ENCODE data around the gene MID1IP1. TPM values are rescaled to one million over a fixed set of nuclear protein-coding genes. Genes with fewer than 3 reads are reported as not detected.

MID1IP1 gene
- total and polyA plus RNA-seq, 4 donors: 6.8 to 92.0 (median 37.0) TPM

DNA sequence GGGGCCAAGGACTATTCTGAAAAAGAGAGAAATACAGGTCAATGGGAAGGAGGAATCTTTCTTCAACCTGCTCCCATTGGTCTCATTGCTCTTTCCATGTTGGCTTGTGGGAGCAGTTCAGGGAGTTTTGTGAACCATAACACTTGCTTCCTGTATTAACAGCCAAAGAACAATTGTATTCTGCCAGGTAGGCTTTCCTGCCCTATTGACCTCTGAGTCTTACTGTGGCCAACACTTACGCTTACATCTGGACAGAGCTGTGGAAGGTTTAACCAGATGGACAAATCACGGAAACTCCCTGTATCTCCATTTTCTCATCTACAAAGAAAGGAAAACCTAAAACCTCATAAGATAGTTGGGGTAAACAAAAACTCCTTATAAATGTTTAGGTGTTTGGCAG is 30.7 kb downstream of the MID1IP1 start:
- WGBS: 50% methylated on average over 2 of the region's 2 CpGs
- TF ChIP-seq SP1 (IDR thresholded peaks at IDR 0.05): no peak
- TF ChIP-seq HNF4A (conservative IDR thresholded peaks at IDR 0.05): no peak
- TF ChIP-seq, protein P1, sequence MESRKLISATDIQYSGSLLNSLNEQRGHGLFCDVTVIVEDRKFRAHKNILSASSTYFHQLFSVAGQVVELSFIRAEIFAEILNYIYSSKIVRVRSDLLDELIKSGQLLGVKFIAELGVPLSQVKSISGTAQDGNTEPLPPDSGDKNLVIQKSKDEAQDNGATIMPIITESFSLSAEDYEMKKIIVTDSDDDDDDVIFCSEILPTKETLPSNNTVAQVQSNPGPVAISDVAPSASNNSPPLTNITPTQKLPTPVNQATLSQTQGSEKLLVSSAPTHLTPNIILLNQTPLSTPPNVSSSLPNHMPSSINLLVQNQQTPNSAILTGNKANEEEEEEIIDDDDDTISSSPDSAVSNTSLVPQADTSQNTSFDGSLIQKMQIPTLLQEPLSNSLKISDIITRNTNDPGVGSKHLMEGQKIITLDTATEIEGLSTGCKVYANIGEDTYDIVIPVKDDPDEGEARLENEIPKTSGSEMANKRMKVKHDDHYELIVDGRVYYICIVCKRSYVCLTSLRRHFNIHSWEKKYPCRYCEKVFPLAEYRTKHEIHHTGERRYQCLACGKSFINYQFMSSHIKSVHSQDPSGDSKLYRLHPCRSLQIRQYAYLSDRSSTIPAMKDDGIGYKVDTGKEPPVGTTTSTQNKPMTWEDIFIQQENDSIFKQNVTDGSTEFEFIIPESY (IDR thresholded peaks at IDR 0.05): no peak
- no peak for TF ChIP-seq TAF1 (conservative IDR thresholded peaks at IDR 0.05)
- TF ChIP-seq, protein P2, sequence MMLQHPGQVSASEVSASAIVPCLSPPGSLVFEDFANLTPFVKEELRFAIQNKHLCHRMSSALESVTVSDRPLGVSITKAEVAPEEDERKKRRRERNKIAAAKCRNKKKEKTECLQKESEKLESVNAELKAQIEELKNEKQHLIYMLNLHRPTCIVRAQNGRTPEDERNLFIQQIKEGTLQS (IDR thresholded peaks at IDR 0.05): no peak
- TF ChIP-seq EGR1 (IDR thresholded peaks at IDR 0.05; ENCODE audit: low read depth in 2 of 2): no peak
- TF ChIP-seq FOXA1 (IDR thresholded peaks at IDR 0.05): no peak
- TF ChIP-seq, protein P3, sequence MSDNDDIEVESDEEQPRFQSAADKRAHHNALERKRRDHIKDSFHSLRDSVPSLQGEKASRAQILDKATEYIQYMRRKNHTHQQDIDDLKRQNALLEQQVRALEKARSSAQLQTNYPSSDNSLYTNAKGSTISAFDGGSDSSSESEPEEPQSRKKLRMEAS (IDR thresholded peaks at IDR 0.05): no peak
- no peak for TF ChIP-seq NR2F2 (IDR thresholded peaks at IDR 0.05)
- TF ChIP-seq, protein P4, sequence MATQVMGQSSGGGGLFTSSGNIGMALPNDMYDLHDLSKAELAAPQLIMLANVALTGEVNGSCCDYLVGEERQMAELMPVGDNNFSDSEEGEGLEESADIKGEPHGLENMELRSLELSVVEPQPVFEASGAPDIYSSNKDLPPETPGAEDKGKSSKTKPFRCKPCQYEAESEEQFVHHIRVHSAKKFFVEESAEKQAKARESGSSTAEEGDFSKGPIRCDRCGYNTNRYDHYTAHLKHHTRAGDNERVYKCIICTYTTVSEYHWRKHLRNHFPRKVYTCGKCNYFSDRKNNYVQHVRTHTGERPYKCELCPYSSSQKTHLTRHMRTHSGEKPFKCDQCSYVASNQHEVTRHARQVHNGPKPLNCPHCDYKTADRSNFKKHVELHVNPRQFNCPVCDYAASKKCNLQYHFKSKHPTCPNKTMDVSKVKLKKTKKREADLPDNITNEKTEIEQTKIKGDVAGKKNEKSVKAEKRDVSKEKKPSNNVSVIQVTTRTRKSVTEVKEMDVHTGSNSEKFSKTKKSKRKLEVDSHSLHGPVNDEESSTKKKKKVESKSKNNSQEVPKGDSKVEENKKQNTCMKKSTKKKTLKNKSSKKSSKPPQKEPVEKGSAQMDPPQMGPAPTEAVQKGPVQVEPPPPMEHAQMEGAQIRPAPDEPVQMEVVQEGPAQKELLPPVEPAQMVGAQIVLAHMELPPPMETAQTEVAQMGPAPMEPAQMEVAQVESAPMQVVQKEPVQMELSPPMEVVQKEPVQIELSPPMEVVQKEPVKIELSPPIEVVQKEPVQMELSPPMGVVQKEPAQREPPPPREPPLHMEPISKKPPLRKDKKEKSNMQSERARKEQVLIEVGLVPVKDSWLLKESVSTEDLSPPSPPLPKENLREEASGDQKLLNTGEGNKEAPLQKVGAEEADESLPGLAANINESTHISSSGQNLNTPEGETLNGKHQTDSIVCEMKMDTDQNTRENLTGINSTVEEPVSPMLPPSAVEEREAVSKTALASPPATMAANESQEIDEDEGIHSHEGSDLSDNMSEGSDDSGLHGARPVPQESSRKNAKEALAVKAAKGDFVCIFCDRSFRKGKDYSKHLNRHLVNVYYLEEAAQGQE (IDR thresholded peaks at IDR 0.05): no peak
- no peak for TF ChIP-seq JUND (IDR thresholded peaks at IDR 0.05)
- TF ChIP-seq GABPA (IDR thresholded peaks at IDR 0.05 in 1 of 2, conservative IDR thresholded peaks at IDR 0.05 in 1 of 2): no peak
- no peak for TF ChIP-seq RXRA (IDR thresholded peaks at IDR 0.05)
- no peak for TF ChIP-seq RAD21 (IDR thresholded peaks at IDR 0.05)
- no peak for DNase-seq (ENCODE audit: low spot score)

DNA sequence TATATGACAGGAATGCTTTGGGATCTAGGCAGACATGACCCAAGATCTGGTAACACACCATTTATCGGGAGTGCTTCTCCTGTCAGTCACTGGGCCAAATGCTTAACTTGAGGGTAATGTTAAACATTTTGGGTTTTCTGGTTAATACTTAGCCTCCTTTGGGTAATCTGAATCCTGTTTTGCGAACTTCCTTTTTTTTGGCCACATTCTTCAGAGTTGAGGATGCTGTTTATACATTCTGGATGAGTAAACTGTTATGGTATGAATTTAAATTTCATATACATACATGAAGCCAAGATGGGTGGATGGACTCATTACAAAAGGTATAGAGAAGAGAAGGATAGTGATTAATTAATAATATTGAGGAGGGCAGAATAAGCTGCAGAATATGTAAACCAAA is 36.1 kb downstream of the MID1IP1 start:
- H3K4me3 ChIP-seq (ENCODE audit: low read depth in 1 of 3, low read length in 3 of 3): no peak overlapping the region
- peaks cover 0 to 7% (median 3%) of the 10 kb centered on the region in 4 donors for H3K4me1 ChIP-seq (ENCODE audit: control insufficient read depth in 4 of 4, insufficient read depth in 4 of 4, low read length in 3 of 4)
- no peak overlapping the region for H3K9ac ChIP-seq (ENCODE audit: low read depth in 1 of 2, low read length in 2 of 2)
- H3K9me3 ChIP-seq (ENCODE audit: control insufficient read depth in 4 of 4, low read length in 3 of 4): peaks cover 0 to 1% (median 0%) of the 10 kb centered on the region in 4 donors
- H3K27ac ChIP-seq (ENCODE audit: low read depth in 1 of 2, low read length in 2 of 2): no peak overlapping the region
- DNase-seq (ENCODE audit: low spot score): no peak
- no peaks in the 10 kb centered on the region for H3K36me3 ChIP-seq (ENCODE audit: control insufficient read depth in 4 of 4, insufficient read depth in 3 of 4, low read depth in 1 of 4, low read length in 3 of 4)
- peaks cover 0 to 2% (median 0%) of the 10 kb centered on the region in 4 donors for H3K27me3 ChIP-seq (ENCODE audit: control insufficient read depth in 4 of 4, insufficient read depth in 4 of 4, low read length in 3 of 4)
- 96% methylated on average over 2 of the region's 2 CpGs for WGBS
- no peak for TF ChIP-seq FOXA1 (IDR thresholded peaks at IDR 0.05)
- no peak for TF ChIP-seq EGR1 (IDR thresholded peaks at IDR 0.05; ENCODE audit: low read depth in 2 of 2)
- TF ChIP-seq GABPA (IDR thresholded peaks at IDR 0.05 in 1 of 2, conservative IDR thresholded peaks at IDR 0.05 in 1 of 2): no peak
- TF ChIP-seq FOXA2 (IDR thresholded peaks at IDR 0.05): no peak
- TF ChIP-seq NR2F2 (IDR thresholded peaks at IDR 0.05): no peak
- no peak for TF ChIP-seq SP1 (IDR thresholded peaks at IDR 0.05)
- TF ChIP-seq, protein P1 (IDR thresholded peaks at IDR 0.05): no peak
- TF ChIP-seq TAF1 (conservative IDR thresholded peaks at IDR 0.05): no peak
- TF ChIP-seq RAD21 (IDR thresholded peaks at IDR 0.05): no peak
- TF ChIP-seq YY1 (IDR thresholded peaks at IDR 0.05): no peak
- no peak for TF ChIP-seq HNF4G (IDR thresholded peaks at IDR 0.05)
- TF ChIP-seq, protein P3 (IDR thresholded peaks at IDR 0.05): no peak

More for the DNA sequence above, 30.7 kb downstream of the MID1IP1 start:
- Histone ChIP-seq H3K9ac (ENCODE audit: low read depth in 1 of 2, low read length in 2 of 2) (no peak overlapping the region), H3K27ac (ENCODE audit: low read depth in 1 of 2, low read length in 2 of 2) (no peak overlapping the region), H3K4me1 (ENCODE audit: control insufficient read depth in 4 of 4, insufficient read depth in 4 of 4, low read length in 3 of 4) (no peaks in the 10 kb centered on the region), H3K4me3 (ENCODE audit: low read depth in 1 of 3, low read length in 3 of 3) (no peak overlapping the region), H3K9me3 (ENCODE audit: control insufficient read depth in 4 of 4, low read length in 3 of 4) (peaks cover 0 to 1% (median 0%) of the 10 kb centered on the region in 4 donors), H3K27me3 (ENCODE audit: control insufficient read depth in 4 of 4, insufficient read depth in 4 of 4, low read length in 3 of 4) (peaks cover 0 to 2% (median 0%) of the 10 kb centered on the region in 4 donors), H3K36me3 (ENCODE audit: control insufficient read depth in 4 of 4, insufficient read depth in 3 of 4, low read depth in 1 of 4, low read length in 3 of 4) (no peaks in the 10 kb centered on the region)
